HG02852 (cell line): ENCODE measurements around the gene QTRT2.

ENCODE experiments used
- ATAC-seq: cut with Tn5 transposase; IDR thresholded peaks from one replicate; pipeline ENCODE4 v1.9.1; 2021; ENCODE audit warnings: mild to moderate bottlenecking, moderate library complexity; ENCODE audit not compliant: unreplicated experiment

Gene QTRT2

DNA sequence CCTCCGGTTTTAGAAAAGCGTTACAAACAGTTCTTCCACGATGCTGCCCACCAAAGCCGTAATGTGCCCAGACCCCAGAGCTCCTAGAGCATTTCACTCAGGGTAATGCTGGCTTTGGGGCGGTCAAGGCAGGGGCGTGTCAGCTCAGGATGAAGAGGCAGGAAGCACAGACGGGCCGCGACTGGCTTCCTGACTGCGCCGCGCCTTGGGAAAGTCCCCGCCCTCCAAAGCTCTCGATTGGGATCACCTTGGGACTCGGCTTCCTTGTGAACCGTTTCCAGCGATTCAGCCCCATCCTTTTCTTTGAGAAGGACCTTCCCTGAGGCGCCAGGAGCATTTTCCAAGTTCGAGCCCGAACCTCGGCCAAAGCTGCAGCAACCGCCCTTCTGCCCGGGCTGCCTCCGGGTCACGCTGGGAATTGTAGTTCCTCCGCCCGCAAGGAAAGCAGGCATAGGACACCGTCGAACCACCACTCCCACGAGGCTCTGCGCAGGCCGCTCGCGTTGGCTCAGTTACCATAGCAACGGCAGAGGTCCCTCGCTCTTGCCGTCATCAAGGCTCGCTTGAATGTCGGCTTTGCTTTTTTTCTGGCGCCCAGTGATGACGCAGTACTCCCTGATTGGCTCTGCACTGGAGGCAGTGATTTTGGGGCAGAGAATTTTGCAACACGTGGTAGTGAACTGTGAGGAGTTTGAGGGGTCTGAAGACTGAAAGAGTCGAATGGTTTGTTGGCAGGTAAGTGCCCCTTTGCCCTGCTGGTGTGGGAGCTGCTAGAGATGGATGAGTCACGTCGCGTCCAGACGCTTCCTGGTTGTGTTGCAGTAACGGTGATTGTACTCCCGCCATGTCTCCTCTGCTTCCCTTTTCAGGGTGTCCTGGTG is at the start of gene QTRT2, which contains the start of gene CCDC191:
TSS of gene QTRT2 (plus strand) at position 608 of the 881 bp plus-strand sequence. CDS start 8,521 bp downstream, outside the sequence.
TSS of gene CCDC191 (minus strand) at position 397 of the 881 bp plus-strand sequence. CDS start at position 337, 60 bp downstream.
- ATAC-seq, result peak; percentile 97

DNA sequence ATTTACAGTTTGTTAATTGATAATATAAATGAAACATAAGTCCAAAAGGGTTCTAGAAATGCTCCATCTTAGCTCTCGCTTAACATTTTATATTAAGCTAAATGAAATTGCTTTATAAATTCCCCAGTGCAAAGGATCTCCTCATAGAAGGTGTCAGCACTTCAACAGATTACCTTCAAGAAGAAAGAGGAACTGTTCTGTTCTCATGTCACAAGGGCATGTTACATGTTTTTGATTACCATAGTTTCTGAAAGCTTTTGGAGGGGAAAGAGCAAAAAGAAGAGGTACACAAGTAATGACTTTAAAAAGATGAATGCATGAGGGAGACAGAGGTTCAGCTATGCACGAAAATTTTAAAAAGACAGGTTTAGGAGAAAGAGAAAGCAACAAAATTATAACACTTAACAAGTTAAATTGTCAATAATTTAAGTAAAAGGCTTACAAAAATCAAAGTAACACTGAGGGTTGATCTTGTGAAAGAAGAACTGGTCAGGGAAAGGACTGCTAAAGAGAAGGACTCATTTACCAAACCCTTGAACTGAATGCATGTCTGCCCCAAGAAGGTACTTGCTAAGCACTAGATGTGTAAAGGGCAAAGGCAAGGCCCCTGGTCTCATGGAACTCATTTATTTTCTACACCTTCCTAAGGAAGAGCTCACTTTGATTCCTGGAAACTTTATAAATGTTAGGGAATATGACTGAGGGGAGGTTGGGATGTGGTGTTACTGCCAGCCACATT is 45.3 kb upstream of the QTRT2 start:
- ATAC-seq, result peak; percentile 67

DNA sequence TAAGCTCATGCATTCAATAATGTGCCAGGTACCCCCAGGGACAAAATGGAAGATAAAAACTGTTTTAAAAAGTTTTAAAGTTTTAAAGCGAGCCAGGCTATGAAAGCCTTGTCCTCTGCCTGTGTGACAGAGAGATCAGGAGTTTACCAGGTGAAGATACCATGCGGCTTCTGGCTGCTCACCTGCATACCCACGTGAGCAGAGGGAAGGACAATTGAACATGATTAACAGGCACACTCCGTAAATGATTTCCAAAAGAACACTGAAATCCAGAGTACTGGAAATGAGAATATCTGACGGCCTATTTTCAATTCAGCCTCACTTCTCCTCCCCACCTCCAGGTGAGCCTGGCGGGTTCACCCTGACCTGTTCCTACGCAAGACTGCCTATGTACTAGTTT is 42.3 kb upstream of the QTRT2 start:
- ATAC-seq, result no peak

DNA sequence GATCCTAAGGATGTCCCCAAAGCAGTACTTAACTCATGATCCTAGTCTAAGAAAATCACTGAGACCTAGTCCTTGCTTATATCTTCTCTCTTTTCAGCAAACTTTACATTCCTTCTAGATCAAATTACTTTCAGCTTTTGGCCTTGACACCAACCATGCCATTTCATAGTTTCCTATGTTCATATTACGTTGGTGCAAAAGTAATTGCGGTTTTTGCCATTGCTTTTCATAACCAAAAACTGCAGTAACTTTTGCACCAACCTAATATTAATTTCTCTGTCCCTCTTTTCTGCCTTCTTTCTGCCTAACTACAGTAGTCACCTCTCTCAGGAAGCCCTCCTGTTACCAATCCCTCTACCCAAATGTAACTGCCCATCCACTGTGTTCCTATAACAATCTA is 37.1 kb upstream of the QTRT2 start:
- ATAC-seq, result no peak

DNA sequence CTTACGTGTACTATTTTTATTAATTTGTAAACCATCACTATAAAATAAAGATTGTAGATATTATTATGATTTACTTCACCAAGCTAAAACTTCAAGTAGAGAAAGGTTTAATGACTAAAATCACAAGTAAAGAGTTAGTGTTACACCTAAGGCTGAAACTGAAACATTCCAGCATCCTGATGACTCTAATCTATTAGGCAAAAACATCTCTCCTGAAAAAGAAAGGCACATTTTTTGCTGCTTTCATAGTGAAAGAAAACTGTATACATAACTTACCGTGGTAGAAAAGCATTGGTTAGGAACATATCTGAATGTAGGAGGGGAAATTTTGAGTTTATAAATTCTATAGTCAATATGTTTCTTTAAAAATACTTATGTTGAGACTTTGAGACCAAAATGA is 35.6 kb upstream of the QTRT2 start:
- ATAC-seq, result no peak

DNA sequence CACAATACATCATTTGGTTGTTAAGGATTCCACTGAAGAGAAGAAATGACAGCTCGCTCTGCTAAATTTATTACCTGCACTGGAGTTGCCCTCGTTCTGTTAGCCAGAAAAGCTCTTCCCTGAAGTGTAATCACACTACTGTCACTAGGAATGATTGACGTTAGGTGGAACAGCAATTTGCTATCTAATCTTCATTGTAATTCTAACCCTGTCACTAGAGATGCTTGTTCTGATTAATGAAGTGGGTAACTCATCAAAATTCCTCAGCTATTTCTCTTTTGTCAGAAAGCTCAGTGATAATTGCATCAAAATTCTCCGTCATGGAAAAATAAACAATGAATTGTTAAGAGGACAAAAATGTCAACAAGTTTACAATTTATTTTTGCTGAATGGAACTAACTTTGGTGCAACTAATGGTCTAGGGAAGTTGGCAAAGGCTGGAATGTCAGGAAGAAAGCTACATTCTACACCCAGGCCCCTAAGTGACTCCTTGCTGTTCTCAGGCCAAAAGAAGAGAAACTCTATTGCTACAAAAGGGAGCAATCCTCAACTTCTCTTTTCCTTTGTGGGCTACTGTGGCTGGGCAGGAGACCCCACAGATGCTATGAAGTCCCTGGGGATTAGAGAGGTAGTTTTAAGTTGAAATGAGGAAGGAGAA is 34.3 kb upstream of the QTRT2 start:
- no peak for ATAC-seq

DNA sequence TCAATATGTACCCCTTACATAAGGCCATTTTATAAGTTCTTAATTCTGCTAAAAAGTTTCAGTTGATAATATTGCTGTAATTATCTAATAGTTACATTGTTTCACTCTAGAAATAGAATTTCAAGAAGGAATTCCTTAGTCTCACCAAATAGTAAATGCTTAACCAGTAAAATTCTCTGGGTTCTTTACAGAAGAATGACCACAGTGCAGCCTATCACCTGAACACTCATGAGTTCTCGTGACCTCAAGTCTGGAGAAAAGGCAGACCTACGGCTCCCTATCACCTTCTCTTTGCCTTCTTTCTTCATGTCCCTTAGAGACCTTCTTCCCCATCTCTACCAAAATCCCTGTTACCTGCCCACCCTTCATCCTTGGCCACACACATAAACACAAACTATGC is 31.1 kb upstream of the QTRT2 start:
- ATAC-seq, result no peak

DNA sequence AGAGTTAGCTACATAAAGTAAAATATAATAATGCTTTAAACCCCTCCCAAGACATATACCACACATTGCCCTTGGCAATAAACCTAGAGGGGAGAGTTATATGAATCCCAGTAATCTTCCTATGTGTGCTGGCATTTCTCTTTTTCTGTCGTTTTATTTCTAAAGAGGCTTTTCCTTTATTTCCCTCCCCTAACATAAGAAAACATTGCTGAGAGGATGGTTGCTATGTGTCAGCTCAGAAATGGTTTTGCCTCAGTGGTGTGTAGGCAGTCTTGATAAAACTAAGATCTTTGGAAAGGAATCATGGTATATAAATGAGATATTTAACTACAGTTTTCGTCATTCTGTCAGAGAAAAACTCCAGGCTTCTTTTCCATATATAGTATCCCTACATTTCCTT is 30.2 kb upstream of the QTRT2 start:
- no peak for ATAC-seq

DNA sequence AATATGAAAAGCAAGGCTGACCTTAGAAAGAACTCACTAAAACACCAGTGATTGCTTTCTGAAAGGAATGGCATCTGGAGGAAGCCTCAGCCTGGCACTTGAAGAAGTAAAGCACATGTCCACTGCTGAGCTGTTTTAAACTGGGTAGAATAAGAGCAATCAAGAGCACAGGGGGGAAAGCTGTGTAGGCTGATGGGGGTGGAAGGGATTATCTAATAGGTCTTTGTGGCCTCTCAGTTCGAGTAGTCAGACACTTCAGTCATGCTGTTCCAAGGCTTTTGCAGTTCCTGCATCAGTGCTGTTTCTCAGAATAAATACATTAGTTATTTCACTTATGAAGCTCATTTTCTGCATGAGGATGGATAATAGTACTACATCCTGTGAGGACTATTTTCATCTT is 22.8 kb upstream of the QTRT2 start:
- no peak for ATAC-seq

DNA sequence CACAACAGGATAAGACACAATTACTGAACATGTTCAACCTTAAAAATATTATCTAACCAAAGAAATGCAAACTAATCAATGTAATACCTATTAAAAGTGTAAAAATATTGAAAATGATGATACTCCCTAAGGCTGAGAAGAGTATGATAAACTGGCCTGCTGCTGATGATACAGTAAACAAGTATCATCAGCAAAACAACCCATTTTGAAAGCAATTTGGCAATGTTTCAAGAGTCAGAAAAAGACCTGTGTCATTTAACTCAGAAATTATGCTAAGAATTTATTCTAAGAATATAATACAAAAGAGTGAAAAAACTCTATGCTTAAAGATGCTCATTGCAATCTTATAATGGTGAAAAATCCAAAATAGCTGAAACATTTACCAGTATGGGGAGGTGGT is 22.3 kb upstream of the QTRT2 start:
- ATAC-seq, result no peak

DNA sequence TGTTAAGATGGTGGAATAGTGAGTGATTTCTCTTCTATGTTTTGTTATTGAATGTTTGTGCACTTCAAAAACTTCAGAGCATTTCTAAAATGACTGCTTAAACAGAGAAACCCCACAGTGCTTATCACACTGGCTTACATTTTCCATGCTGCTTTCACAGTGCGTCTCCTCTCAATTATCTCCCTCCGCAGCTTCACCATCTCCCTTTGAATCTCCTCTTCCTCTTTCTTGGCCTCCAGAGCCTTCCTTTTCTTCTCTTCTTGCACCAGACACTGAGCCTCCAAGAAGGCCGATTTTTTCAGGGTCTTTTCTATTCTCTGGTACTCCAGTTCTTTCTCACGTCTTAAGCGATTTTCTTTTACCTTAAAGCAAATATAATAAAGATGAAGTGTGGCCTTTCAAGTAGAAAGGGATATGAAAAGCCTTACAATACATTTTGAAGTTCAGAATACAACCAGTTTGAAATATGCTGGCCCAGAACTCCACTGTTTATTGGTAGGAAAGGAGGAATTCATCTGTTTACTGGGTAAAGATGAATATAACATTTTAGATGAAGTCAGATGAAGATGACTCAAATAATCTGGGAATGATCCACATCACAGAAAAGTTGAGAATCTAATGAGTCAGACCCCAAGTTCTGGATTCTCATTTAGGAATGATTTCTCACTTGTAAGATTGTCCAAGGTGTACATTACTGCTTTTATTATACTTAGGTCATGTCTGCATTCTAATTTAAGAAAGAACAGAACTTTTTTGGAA is 21.6 kb upstream of the QTRT2 start:
- ATAC-seq, result no peak

DNA sequence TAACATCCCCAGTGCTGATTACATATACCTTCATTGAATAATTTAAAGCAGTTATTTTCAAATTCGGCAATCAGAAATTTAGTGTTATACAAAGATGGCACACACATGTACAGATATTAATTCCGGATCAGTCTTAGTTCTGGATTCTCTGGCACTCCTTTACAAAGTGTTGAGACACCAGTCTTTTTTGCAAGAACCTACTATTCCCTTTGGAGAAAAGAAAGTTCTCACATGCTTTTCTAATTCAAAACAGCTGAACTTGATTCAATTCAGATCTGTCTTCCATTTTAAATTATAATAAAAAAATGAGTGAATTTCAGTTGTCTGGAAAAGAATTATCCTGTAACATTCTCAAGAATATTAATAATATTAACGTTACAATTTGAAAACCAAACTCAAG is 20.6 kb upstream of the QTRT2 start:
- no peak for ATAC-seq

DNA sequence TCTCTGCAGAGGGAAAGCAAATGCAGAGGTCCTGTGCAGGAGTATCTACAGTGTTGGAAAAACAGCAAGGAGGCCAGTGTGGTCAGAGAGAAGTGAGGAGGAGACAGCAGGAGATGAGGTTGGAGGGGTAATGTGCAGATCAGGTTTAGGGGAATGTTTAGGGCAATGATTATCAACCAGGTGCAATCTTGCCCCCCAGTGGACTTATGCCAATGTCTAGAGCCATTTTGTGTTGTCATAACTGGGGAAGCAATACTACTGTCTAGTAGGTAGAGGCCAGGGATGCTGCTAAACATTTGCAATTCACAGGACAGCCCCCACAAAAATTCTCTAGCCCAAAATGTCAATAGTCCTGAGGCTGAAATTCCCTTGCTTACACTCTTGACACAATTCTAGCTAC is 13.3 kb upstream of the QTRT2 start:
- no peak for ATAC-seq

DNA sequence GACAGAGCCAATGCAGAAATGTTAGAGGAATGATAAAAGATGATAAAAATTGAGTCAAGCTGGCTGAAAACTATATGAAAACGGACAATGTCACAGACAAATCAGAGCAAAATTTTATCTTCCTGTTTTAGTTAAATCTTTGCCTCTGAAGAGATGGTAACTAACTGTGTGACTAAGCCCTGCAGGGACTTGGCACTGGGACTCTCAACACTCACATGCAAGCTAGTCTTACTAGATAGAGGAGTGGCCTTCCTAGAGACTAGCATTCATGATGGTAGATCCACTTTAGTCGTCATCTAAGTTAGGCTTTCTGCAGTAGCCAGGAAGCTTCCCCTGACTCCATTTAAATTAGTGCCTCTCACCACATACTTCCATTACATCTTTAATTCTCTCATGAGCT is 4.3 kb upstream of the QTRT2 start:
- no peak for ATAC-seq

DNA sequence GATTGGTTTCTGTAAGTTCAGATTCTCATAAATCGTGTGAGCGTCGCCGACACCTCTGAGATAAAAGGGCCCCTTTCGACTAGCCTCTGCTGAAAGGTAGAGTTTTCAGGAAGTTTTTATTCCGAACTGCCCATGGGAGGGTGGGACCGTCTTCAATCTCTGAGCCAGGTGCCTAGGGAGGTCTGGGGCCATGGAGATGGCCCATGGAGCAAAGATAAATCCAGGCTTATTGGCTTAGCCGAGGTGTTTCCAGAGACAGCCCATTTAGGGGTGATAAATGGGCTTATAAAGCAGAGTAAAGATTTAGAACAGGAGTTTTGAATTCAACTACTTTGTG is 442 bp downstream of the QTRT2 start:
- ATAC-seq, result peak; percentile 3

DNA sequence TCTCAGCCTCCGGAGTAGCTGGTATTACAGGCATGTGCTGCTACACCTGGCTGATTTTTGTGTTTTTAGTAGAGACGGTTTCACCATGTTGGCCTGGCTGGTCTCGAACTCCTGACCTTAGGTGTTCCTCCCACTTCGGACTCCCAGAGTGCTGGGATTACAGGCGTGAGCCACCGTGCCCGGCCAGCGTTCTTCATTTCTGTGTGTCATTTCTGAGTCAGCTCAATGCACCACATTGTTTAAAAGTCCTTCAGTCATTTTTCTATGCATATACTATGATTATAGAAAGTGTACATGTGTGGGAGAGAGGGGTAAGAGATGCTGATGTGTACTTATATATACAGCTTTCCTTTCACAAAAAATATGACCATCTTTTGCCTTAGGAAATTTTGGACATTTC is 2.1 kb downstream of the QTRT2 start:
- ATAC-seq, result no peak

DNA sequence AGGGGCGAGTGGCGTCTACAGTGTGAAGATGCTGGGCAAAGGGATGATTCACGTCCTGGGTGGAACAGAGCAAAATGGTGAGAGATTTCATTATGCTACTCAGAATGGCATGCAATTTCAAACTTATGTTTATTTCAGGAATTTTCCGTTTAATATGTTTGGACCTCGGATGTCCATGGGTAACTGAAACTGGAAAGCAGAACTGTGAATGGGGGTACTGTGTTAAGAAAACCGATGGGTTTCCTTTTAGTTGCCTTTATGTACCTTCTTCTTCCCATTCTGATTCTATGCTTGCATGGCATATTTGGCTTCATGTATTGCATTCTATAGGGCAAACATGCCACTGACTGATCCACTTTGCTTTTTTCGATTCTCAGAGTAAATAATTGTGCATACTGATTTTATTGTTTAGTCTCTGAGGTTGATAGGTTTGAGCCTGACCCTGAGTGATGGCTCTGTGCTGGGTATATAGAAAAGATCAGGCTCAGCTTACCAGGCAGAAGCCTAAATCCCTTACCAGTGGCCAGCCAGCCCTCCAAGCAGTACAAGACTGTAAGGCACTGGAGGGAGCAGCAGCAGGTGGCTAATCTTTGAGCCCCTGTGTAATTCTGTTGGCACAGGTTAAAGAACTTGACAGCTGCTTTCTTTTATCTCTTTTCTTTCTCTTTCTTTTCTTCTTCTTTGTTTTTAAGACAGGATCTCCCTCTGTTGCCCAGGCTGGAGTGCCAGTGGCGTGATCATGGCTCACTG is 4.5 kb downstream of the QTRT2 start:
- ATAC-seq, result no peak

DNA sequence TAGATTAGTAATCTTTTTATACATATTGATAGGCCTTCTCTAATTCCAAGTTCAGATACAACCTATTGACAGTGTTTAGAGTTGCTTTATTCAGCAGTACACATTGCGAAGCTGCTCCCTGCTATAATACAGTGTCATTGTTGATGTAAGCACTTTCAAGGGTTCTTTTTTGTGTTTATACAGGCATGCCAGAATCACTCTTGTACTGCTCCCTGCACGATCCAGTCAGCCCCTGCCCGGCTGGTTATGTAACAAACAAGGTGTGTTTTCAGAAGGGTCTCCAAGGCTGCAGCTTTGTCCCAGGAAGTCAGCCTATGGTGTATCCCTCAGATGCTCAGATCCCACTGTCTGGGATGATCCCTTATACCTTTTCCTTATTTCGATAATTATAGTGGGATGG is 11.3 kb downstream of the QTRT2 start:
- no peak for ATAC-seq

DNA sequence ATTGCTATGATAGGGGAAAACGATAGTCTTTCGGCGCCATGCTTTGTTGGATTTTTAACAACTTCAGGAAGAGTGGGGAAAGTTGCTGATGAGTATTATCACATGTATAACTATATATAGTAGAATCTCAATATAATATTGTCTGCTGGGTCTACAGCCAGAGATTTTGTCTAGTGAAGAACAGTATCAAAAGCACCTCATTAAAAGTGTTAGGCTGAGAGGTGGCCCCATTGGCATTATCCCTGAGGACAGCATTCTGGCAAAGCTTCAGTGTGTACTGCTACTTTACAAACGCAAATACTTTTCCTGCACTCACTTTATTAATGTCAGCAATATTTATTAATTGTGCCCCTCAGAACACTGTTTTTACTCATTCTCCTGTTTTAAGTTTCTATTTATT is 11.8 kb downstream of the QTRT2 start:
- no peak for ATAC-seq

DNA sequence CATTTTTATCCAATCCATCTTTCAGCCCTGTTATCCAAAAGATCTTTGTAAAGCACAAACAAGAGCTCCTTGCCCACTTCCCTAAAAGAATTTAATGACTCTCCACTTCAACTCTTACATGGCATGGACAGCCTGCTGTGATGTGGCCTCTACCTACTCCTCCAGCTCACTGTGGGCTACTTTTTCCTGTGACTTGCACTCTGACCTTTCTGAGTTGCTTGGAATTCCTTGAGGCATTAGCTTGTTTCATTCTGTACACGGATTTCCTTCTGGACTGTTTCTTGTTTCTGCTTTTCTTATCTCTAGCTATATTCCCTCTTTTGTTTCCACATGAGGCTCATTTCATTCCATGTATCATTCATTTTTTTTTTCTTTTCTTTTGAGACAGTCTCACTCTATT is 15.2 kb downstream of the QTRT2 start:
- ATAC-seq, result no peak
